ENCODE results near the gene ARFGAP3. TPM values are rescaled to one million over a fixed set of nuclear protein-coding genes. Genes with fewer than 3 reads are reported as not detected.

ARFGAP3 gene
- total RNA-seq, 2 experiments from 2014 or later: 22.5 to 23.0 TPM

DNA sequence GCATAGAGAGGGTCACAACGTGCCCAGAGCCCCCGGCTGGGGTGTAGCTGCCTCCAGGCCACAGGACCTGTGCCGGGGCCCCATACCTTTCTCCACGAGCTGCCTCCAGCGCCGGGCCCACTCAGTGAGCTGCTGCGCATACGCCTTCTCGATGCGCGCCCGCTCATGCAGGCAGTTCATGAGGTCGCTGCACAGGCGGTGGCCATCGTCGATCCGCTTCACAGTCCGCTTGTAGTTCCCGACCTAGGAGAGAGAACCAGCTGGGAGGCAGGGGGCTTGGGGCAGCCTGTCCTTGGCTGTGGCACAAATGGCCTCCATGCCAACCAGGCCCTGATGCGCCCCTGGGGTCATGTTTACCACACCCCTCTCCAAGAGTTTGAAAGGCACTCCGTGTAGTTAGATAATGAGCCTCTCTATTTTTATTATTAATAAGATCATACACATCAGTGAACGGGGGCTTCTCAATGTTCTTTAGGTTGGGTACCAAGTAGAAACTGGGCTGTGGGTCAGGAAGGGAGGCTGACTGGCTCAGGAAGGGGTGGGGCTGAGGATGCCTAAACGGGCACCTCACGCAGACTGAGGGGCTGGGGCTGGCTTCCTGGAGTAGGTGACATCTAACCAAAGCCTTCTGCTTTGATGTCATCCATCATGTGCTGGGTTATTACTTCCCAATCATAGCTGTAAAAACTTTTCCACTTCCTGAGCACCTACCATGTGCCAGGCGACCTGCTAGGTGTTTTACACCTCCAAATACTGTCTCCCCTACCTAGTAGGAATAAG lies 36.5 kb upstream of the ARFGAP3 start:
- H3K27ac Mint-ChIP-seq: no peak overlapping the region
- H3K36me3 Mint-ChIP-seq (ENCODE audit: low read depth): peaks cover 11% of the 10 kb centered on the region
- DNase-seq: peak; percentile 19
- no peaks in the 10 kb centered on the region for H3K27me3 Mint-ChIP-seq
- ChIA-PET POLR2A (interaction anchor here (0.7 kb wide), 1 partner anchor 86 kb away, joined by 4 read pairs; no protein-coding TSS in a partner anchor), CTCF (interaction anchor here (0.6 to 1.6 kb wide), 5 partner anchors 10 to 158 kb away, joined by 3 to 8 read pairs (median 4); no protein-coding TSS in a partner anchor)
- ATAC-seq: no peak
- no peaks in the 10 kb centered on the region for H3K9me3 Mint-ChIP-seq (ENCODE audit: low read depth)
- peaks cover 46% of the 10 kb centered on the region for H3K4me1 Mint-ChIP-seq
- intact Hi-C loops (cut with DNase I, micrococcal nuclease): no loop called here
- no peak overlapping the region for H3K4me3 Mint-ChIP-seq

DNA sequence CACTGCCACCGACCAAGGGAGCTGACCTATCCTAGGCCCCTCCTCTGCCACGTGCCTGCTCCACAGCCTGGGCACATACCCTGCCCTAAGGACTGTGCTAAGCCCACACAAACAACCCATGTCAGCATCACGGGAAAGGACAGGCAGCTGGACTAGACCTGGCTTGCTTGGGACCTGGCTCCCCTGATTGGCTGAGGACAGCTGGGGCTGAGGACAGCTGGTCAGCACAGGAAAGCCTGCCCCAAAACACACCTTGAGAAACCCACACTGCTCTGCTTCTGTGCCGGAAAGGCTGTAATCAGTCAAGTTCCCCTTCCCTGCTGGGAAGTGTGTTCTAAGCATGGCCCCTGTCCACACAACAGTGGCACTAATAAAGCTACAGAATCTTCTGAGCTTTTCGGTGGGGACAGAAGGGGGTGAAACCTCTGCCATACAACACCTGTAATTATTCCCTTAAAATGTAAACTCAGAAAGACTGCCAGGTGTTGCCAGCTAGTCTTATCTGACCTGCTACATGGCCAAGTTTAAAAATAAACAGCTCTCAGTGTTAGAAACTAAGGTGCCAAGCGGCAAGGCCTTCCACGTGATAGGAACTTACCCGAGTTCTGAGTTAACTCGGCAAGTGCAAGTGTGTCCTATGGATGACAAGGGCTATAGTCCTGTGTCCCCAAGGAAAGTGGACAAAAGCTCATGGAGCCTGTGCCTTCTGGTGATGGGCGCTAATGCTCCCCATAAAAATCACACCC lies 35.7 kb upstream of the ARFGAP3 start:
- ATAC-seq: no peak

DNA sequence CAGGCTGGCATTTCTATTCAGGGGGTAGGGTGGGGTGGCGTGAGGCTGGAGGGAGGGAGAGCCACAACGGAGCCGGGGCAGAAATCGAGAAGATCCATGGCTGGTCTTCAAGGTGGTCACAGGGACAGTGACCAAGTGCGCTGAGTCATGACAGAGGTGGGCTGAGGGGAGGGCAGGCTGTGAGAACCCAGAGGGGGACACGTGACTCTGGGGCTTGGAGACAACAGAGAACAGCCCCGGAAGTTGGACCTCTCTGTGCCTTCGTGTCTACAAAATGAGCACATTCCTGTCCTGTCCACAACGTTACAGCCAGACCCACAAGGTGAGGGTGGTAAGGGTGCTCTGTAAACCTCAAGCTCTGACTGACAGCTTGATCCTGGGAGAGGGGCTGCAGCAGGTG lies 35.1 kb upstream of the ARFGAP3 start:
- H3K9me3 Mint-ChIP-seq (ENCODE audit: low read depth): no peaks in the 10 kb centered on the region
- no peak overlapping the region for H3K4me3 Mint-ChIP-seq
- ChIA-PET POLR2A (no interaction called here), CTCF (interaction anchor here (1.4 kb wide), 1 partner anchor 12 kb away, joined by 7 read pairs; no protein-coding TSS in a partner anchor)
- H3K4me1 Mint-ChIP-seq: peaks cover 41% of the 10 kb centered on the region
- H3K36me3 Mint-ChIP-seq (ENCODE audit: low read depth): peaks cover 12% of the 10 kb centered on the region
- H3K27me3 Mint-ChIP-seq: no peaks in the 10 kb centered on the region
- H3K27ac Mint-ChIP-seq: no peak overlapping the region
- intact Hi-C loops (cut with DNase I, micrococcal nuclease): no loop called here
- ATAC-seq (no peak), DNase-seq (no peak)

More for the DNA sequence above, 35.7 kb upstream of the ARFGAP3 start:
- no peak overlapping the region for H3K4me3 Mint-ChIP-seq
- intact Hi-C loops (cut with DNase I, micrococcal nuclease): no loop called here
- CTCF ChIA-PET: interaction anchor here (0.6 to 1.4 kb wide), 2 partner anchors 11 to 39 kb away, joined by 4 to 7 read pairs; no protein-coding TSS in a partner anchor
- H3K4me1 Mint-ChIP-seq: peaks cover 46% of the 10 kb centered on the region
- no peak overlapping the region for H3K27ac Mint-ChIP-seq
- H3K36me3 Mint-ChIP-seq (ENCODE audit: low read depth): peaks cover 12% of the 10 kb centered on the region
- no peak for DNase-seq
- POLR2A ChIA-PET: no interaction called here
- H3K27me3 Mint-ChIP-seq: no peaks in the 10 kb centered on the region
- no peaks in the 10 kb centered on the region for H3K9me3 Mint-ChIP-seq (ENCODE audit: low read depth)

DNA sequence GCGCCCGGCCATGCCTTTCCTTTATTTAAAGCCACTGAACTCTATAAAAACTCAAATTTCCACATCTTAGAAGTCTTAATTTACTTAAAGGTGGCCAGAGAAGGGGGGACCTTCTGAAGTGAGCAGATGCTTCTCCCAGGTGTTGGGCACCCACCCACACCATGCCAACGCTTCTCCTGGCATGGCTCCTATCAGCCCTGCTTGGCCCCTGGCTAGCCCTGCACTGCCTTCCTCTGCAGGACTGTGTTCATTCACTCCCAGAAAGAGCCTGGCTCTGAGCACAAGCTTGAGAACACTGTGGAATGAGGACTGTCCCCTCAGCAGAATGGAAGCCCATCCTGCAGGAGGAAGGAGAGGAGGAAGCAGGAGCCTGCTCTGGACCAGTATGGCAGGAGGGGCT lies 34.6 kb upstream of the ARFGAP3 start:
- Mint-ChIP-seq H3K36me3 (ENCODE audit: low read depth) (peaks cover 12% of the 10 kb centered on the region), H3K4me3 (no peak overlapping the region), H3K9me3 (ENCODE audit: low read depth) (no peaks in the 10 kb centered on the region), H3K27ac (no peak overlapping the region), H3K27me3 (no peaks in the 10 kb centered on the region), H3K4me1 (peaks cover 39% of the 10 kb centered on the region)
- CTCF ChIA-PET: no interaction called here
- POLR2A ChIA-PET: interaction anchor here (0.6 kb wide), 1 partner anchor 60 kb away, joined by 3 read pairs; no protein-coding TSS in a partner anchor
- ATAC-seq (no peak), DNase-seq (no peak)
- intact Hi-C loops (cut with DNase I, micrococcal nuclease): no loop called here

DNA sequence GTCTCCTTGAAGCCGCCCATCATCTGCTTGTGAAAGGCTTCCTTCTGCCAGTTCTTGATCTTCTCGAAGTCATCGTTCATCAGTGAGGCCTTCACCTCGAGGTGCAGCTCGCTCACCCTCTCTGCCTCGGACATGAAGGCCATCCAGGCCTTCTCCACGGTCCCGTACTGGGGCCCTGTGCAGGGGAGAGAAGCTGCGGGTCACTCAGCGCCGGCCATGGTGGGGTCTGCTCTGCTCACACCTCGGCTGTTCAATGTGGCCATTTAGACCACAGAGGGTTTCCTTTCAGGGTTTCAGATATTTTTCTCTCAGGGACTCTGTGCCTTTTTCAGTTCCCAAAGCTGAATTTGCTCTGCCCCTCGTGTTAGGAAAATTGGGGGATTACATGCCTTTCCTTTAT lies 33.9 kb upstream of the ARFGAP3 start:
- intact Hi-C loops (cut with DNase I, micrococcal nuclease): no loop called here
- DNase-seq (no peak), ATAC-seq (no peak)
- H3K27me3 Mint-ChIP-seq: no peaks in the 10 kb centered on the region
- ChIA-PET CTCF (interaction anchor here (0.7 to 1.1 kb wide), 2 partner anchors 12 to 23 kb away, joined by 3 to 4 read pairs; no protein-coding TSS in a partner anchor), POLR2A (interaction anchor here (0.6 kb wide), 1 partner anchor 60 kb away, joined by 3 read pairs; no protein-coding TSS in a partner anchor)
- peaks cover 12% of the 10 kb centered on the region for H3K36me3 Mint-ChIP-seq (ENCODE audit: low read depth)
- H3K4me3 Mint-ChIP-seq: no peak overlapping the region
- H3K27ac Mint-ChIP-seq: no peak overlapping the region
- H3K9me3 Mint-ChIP-seq (ENCODE audit: low read depth): no peaks in the 10 kb centered on the region
- peaks cover 32% of the 10 kb centered on the region for H3K4me1 Mint-ChIP-seq

DNA sequence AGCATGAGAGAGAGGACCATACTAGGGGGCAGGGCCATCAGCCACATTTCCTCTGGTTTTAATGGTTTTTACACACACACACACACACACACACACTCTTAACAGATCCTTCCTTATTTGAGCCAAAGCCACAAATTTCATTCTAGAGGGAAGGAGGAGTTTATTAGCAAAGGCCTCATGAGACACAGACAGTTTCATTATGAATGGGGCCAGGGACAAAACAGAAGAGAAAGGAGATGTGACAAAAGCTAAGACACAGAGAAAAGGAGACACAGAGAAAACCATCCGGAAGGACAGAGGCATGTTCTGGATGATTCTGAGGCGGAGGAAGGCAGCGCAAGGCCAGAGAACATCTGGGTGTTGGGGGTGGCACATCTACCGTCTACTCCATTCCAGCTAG lies 32.2 kb upstream of the ARFGAP3 start:
- POLR2A ChIA-PET: no interaction called here
- H3K27me3 Mint-ChIP-seq: no peaks in the 10 kb centered on the region
- H3K4me3 Mint-ChIP-seq: no peak overlapping the region
- H3K4me1 Mint-ChIP-seq: peaks cover 16% of the 10 kb centered on the region
- intact Hi-C loops (cut with DNase I, micrococcal nuclease): no loop called here
- CTCF ChIA-PET: no interaction called here
- no peaks in the 10 kb centered on the region for H3K9me3 Mint-ChIP-seq (ENCODE audit: low read depth)
- peak overlapping the region; percentile 75 for H3K27ac Mint-ChIP-seq
- ATAC-seq: peak; percentile 70
- DNase-seq: no peak
- peaks cover 14% of the 10 kb centered on the region for H3K36me3 Mint-ChIP-seq (ENCODE audit: low read depth)

DNA sequence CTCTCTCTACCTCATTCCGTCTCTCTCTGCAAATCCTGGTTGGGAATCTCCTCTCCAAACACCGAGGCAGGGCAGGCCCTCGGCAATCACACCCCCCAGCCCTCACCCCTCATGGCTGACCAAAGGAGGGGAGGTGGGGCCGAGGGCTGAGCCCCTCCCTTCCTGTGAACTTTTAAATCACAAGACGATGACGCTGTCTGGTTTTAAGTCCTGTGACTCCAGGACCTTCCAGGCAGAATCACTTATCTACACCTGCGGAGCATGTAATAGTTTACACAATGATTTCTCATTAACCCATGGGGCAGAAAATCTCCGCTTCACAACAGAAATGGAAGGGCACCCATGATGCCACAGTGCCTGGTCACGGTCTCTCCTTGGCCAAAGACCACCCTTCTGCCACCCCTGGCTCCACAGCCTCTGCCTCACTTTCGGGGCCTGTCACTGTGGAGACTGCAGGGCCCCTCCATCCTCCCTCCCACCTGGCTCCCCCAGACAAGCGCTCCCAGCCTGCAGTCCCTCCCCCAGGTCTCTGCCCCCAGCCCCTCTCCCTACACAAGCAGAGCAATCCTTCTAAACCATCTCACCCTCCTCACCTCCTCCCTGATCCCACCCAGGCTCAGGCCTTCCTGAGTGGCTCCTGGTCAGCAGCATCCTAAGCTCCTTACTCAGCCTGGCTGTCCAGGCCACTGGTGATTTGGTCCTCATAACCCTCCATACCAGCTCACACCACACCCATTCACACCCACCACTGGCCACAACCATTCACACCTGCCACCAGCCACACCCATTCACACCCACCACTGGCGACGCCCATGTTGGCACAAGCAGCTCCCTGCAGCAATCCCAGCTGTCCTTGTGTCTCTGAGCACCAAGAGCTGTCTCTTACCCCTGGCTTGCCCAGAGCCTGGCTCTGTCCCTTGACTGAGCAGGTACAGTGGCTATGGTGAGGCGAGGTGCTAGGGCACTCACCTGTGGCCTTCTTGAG lies 30.7 kb upstream of the ARFGAP3 start:
- Mint-ChIP-seq H3K36me3 (ENCODE audit: low read depth) (peaks cover 21% of the 10 kb centered on the region), H3K9me3 (ENCODE audit: low read depth) (no peaks in the 10 kb centered on the region), H3K27ac (no peak overlapping the region), H3K4me3 (no peak overlapping the region), H3K27me3 (no peaks in the 10 kb centered on the region), H3K4me1 (peaks cover 10% of the 10 kb centered on the region)
- ChIA-PET POLR2A (no interaction called here), CTCF (no interaction called here)
- intact Hi-C loops (cut with DNase I, micrococcal nuclease): no loop called here
- ATAC-seq (no peak), DNase-seq (no peak)

DNA sequence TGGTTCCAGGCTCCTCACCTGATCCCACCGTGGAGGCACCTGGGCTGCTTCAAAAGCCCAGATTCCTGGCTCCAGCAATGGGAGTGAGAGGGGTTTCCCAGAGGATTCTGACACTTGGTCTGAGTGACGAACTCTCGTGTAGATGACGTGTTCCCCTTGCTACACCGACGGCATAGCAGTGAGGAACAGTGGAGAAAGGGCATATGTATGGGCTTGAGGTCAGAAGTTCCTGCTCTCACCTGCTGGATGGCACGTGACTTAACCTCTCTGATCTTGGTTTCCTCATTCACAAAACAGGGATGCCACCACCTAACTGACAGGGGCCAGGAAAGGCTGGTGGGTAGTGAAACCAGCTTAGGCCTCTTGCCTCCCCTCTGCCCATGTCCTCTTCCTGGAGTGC lies 30.0 kb upstream of the ARFGAP3 start:
- H3K27me3 Mint-ChIP-seq: no peaks in the 10 kb centered on the region
- H3K36me3 Mint-ChIP-seq (ENCODE audit: low read depth): peaks cover 22% of the 10 kb centered on the region
- intact Hi-C loops (cut with DNase I, micrococcal nuclease): no loop called here
- DNase-seq (no peak), ATAC-seq (no peak)
- H3K27ac Mint-ChIP-seq: no peak overlapping the region
- CTCF ChIA-PET: no interaction called here
- no peaks in the 10 kb centered on the region for H3K9me3 Mint-ChIP-seq (ENCODE audit: low read depth)
- H3K4me1 Mint-ChIP-seq: peaks cover 10% of the 10 kb centered on the region
- no peak overlapping the region for H3K4me3 Mint-ChIP-seq
- POLR2A ChIA-PET: no interaction called here

DNA sequence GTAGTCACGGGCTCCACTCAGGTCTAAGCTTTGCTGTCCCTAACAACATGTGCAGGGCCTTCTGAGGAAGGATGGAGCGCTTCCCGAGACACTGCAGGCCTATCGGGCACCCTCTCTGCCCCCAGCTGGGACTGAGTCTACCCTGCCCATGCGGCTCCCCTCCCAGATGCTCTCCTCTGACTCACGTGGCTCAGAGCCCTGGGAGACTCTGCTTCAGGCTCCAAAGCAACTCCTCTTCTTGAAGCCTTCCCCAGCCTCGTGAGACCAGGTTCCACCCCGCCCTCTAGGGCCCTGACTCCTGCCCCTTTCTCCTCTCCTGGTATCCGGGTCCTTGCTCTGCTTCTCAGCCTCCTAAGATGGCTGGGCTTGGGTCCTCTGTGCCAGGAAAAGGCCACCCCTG lies 28.4 kb upstream of the ARFGAP3 start:
- Mint-ChIP-seq H3K9me3 (ENCODE audit: low read depth) (no peaks in the 10 kb centered on the region), H3K27me3 (no peaks in the 10 kb centered on the region), H3K36me3 (ENCODE audit: low read depth) (peaks cover 20% of the 10 kb centered on the region), H3K4me3 (no peak overlapping the region), H3K27ac (no peak overlapping the region), H3K4me1 (peaks cover 10% of the 10 kb centered on the region)
- ChIA-PET POLR2A (no interaction called here), CTCF (no interaction called here)
- ATAC-seq (no peak), DNase-seq (no peak)
- intact Hi-C loops (cut with DNase I, micrococcal nuclease): no loop called here

DNA sequence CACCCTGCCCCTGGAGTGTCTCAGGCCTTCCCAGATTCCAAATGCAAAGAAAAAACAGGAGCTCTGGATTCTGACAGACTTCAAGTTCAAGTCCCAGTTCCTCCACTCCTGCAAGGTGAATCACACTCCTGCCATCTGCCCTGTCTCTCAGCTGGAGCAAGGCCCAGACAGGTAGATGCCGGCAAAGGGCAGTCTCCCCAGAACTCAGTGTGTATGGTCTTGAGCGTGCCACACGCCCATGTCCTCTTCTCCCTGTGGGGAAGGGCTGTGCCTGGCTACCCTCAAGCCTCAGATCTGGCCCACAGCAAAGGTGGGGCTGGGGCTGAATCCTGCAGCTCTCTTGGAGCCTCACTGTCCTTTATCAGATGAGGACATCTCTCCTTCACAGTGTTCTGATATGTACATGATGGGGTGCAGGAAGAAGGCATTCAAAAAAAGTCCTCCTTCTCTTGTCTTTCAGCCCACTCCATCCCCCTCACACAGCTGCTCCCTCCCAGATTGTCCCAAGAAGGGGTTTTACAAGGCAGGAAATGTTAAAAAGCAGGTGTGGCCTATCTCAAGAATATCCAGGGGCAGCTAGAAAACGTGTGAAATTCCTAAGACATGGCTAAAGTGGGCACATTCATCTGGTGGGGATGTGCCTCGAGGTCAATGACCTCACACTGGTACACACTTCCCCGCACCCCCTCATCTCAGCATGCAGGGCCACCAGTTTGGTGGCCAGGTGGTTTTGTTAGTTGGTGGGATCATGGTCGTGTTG lies 27.7 kb upstream of the ARFGAP3 start:
- POLR2A ChIA-PET: no interaction called here
- H3K4me3 Mint-ChIP-seq: no peak overlapping the region
- H3K9me3 Mint-ChIP-seq (ENCODE audit: low read depth): no peaks in the 10 kb centered on the region
- intact Hi-C loops (cut with DNase I, micrococcal nuclease): no loop called here
- H3K36me3 Mint-ChIP-seq (ENCODE audit: low read depth): peaks cover 22% of the 10 kb centered on the region
- no peak overlapping the region for H3K27ac Mint-ChIP-seq
- H3K27me3 Mint-ChIP-seq: no peaks in the 10 kb centered on the region
- H3K4me1 Mint-ChIP-seq: peaks cover 10% of the 10 kb centered on the region
- CTCF ChIA-PET: no interaction called here
- DNase-seq (no peak), ATAC-seq (no peak)

DNA sequence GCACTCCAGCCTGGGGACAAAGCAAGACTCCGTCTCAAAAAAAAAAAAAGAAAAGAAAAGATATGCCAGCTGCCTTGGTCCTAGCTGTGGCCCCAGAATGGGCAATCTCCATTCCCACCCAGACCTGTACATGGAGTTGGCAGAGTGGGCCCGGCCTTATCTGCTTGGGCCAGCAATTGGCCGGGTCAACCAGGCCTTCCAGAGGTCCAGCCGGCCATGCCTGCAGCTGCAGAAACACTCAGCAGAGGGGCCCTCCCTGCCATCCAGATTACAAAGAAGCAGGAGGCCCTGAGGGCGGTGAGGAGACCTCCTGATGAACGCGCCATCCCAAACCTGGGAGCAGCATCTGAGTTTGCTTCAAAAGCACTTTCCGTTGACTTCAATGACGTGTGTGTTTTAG lies 26.9 kb upstream of the ARFGAP3 start:
- intact Hi-C loops (cut with DNase I, micrococcal nuclease): no loop called here
- H3K4me1 Mint-ChIP-seq: peaks cover 2% of the 10 kb centered on the region
- no peak for DNase-seq
- peaks cover 18% of the 10 kb centered on the region for H3K36me3 Mint-ChIP-seq (ENCODE audit: low read depth)
- H3K9me3 Mint-ChIP-seq (ENCODE audit: low read depth): no peaks in the 10 kb centered on the region
- ChIA-PET CTCF (no interaction called here), POLR2A (no interaction called here)
- no peaks in the 10 kb centered on the region for H3K27me3 Mint-ChIP-seq
- H3K4me3 Mint-ChIP-seq: no peak overlapping the region
- ATAC-seq: no peak
- no peak overlapping the region for H3K27ac Mint-ChIP-seq
